ENCODE data around the gene LRRC51. TPM values are rescaled to one million over a fixed set of nuclear protein-coding genes. Genes with fewer than 3 reads are reported as not detected.

Gene LRRC51
- total and polyA plus RNA-seq, 7 donors, result 4.0 to 10.4 (median 5.8) TPM

DNA sequence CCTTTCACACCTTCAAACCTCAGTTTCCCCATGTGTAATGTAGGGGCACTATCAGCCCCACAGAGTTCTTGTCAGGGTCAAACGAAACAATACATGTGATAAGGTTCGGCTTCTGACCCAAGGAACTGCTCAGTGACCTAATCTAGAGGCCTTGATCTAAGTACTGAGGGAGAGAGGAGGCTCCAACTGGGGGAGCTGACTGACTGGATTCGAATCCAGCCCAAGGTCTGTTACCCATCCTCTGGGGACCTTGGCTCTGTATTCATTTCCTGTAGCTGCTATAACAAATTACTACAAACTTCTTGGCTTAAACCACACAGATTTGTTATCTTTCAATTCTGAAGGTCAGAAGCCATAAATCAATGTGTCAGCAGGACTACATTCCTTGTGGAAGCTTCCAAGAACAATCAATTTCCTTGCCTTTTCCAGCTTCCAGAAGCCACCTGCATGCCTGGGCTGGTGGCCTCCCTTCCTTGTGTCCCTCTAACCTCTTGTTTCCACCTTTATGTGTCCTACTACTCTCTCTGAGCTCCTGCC is 42.5 kb downstream of the LRRC51 start:
- H3K36me3 ChIP-seq (ENCODE audit: insufficient read depth in 1 of 2, low read depth in 1 of 2), result no peaks in the 10 kb centered on the region
- H3K4me1 ChIP-seq, result no peaks in the 10 kb centered on the region
- DNase-seq (no peak), ATAC-seq (no peak)
- TF ChIP-seq, protein P1, sequence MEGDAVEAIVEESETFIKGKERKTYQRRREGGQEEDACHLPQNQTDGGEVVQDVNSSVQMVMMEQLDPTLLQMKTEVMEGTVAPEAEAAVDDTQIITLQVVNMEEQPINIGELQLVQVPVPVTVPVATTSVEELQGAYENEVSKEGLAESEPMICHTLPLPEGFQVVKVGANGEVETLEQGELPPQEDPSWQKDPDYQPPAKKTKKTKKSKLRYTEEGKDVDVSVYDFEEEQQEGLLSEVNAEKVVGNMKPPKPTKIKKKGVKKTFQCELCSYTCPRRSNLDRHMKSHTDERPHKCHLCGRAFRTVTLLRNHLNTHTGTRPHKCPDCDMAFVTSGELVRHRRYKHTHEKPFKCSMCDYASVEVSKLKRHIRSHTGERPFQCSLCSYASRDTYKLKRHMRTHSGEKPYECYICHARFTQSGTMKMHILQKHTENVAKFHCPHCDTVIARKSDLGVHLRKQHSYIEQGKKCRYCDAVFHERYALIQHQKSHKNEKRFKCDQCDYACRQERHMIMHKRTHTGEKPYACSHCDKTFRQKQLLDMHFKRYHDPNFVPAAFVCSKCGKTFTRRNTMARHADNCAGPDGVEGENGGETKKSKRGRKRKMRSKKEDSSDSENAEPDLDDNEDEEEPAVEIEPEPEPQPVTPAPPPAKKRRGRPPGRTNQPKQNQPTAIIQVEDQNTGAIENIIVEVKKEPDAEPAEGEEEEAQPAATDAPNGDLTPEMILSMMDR (IDR thresholded peaks at IDR 0.05), result no peak
- H3K4me3 ChIP-seq, result no peak overlapping the region
- intact Hi-C loops (cut with DNase I), result no loop called here
- no peaks in the 10 kb centered on the region for H3K9me3 ChIP-seq
- H3K27me3 ChIP-seq (ENCODE audit: insufficient read depth in 3 of 3, low read length in 2 of 3), result peaks cover 0 to 3% (median 0%) of the 10 kb centered on the region in 3 donors
- H3K27ac ChIP-seq, result no peak overlapping the region
- 76 to 82% (median 77%) methylated on average over 3 of the region's 3 CpGs for WGBS, 3 donors

GRCh38 chr11:72124046-72124445 is 43.4 kb downstream of the LRRC51 start:
- H3K27me3 ChIP-seq (ENCODE audit: insufficient read depth in 3 of 3, low read length in 2 of 3), result peaks cover 0 to 3% (median 0%) of the 10 kb centered on the region in 3 donors
- no peak overlapping the region for H3K4me3 ChIP-seq
- TF ChIP-seq, protein P1 (IDR thresholded peaks at IDR 0.05), result no peak
- H3K36me3 ChIP-seq (ENCODE audit: insufficient read depth in 1 of 2, low read depth in 1 of 2), result no peaks in the 10 kb centered on the region
- ATAC-seq (no peak), DNase-seq (no peak)
- 65 to 86% (median 65%) methylated on average over 5 to 6 of the region's 6 CpGs for WGBS, 3 donors
- no peaks in the 10 kb centered on the region for H3K4me1 ChIP-seq
- no peak overlapping the region for H3K27ac ChIP-seq
- H3K9me3 ChIP-seq, result no peaks in the 10 kb centered on the region
- intact Hi-C loops (cut with DNase I), result no loop called here

DNA sequence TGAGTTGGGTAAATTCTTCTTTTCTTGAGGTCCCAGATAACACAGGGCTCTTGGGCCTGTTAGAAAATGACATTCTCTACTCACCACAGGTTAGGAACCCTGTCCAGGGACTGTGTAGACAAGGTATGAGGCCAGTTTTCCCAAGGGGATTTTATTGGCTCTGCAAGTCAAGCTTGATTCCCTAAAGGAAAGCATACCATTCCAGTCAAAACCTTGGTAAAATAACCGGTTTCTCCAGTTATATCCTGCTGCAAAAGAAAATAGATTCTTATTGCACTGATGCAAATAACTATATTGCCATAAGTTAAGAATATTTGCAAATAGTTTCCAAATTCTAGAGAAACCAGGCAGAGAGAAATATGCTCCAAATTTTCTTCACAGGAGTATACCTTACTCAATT is 45.3 kb downstream of the LRRC51 start:
- 60 to 69% (median 62%) methylated on average over 1 of the region's 1 CpG for WGBS, 3 donors
- TF ChIP-seq, protein P1 (IDR thresholded peaks at IDR 0.05), result no peak

GRCh38 chr11:72127923-72128322 is 47.3 kb downstream of the LRRC51 start:
- Histone ChIP-seq H3K27ac (no peak overlapping the region), H3K36me3 (ENCODE audit: insufficient read depth in 1 of 2, low read depth in 1 of 2) (no peaks in the 10 kb centered on the region), H3K9me3 (no peaks in the 10 kb centered on the region), H3K27me3 (ENCODE audit: insufficient read depth in 3 of 3, low read length in 2 of 3) (no peaks in the 10 kb centered on the region), H3K4me3 (no peak overlapping the region), H3K4me1 (no peaks in the 10 kb centered on the region)
- intact Hi-C loops (cut with DNase I), result no loop called here
- 52 to 61% (median 60%) methylated on average over 2 of the region's 2 CpGs for WGBS, 3 donors
- DNase-seq (no peak), ATAC-seq (no peak)
- TF ChIP-seq, protein P1 (IDR thresholded peaks at IDR 0.05), result no peak

More for the DNA sequence above, 45.3 kb downstream of the LRRC51 start:
- Histone ChIP-seq H3K4me3 (no peak overlapping the region), H3K36me3 (ENCODE audit: insufficient read depth in 1 of 2, low read depth in 1 of 2) (no peaks in the 10 kb centered on the region), H3K4me1 (no peaks in the 10 kb centered on the region), H3K27me3 (ENCODE audit: insufficient read depth in 3 of 3, low read length in 2 of 3) (peaks cover 0 to 2% (median 0%) of the 10 kb centered on the region in 3 donors), H3K9me3 (no peaks in the 10 kb centered on the region), H3K27ac (no peak overlapping the region)
- ATAC-seq, result no peak
- intact Hi-C loops (cut with DNase I), result no loop called here
- DNase-seq, result no peak

- Histone ChIP-seq H3K27ac (no peak overlapping the region), H3K4me3 (no peak overlapping the region), H3K27me3 (ENCODE audit: insufficient read depth in 3 of 3, low read length in 2 of 3) (peaks cover 0 to 3% (median 0%) of the 10 kb centered on the region in 3 donors), H3K9me3 (no peaks in the 10 kb centered on the region), H3K4me1 (no peaks in the 10 kb centered on the region), H3K36me3 (ENCODE audit: insufficient read depth in 1 of 2, low read depth in 1 of 2) (no peaks in the 10 kb centered on the region)
- intact Hi-C loops (cut with DNase I), result no loop called here
- TF ChIP-seq, protein P1 (IDR thresholded peaks at IDR 0.05), result no peak
- ATAC-seq (no peak), DNase-seq (no peak)
- 81 to 83% (median 82%) methylated on average over 3 of the region's 3 CpGs for WGBS, 3 donors
Measured at GRCh38 chr11:72129381-72129780, 48.7 kb downstream of the LRRC51 start.
